Naive thymus-derived CD8-positive, alpha-beta T cell (primary cell): ENCODE data around the gene STYXL1. TPM values are rescaled to one million over a fixed set of nuclear protein-coding genes. Genes with fewer than 3 reads are reported as not detected.
A peak's percentile ranks its signal among the peaks of the same experiment; 100 is the strongest.

Experiments used
- ATAC-seq, 2 donors: fragments of 150-1000 bp; cut with Tn5 transposase in 1 of 2; sonication (Bioruptor Pico), chemical (Tn5 transposase) in 1 of 2; 1 replicate in 1 of 2; 2 replicates in 1 of 2; pipeline ENCODE4 v1.10.0; 2021; ENCODE audit warnings: mild to moderate bottlenecking in 2 of 2, moderate library complexity in 2 of 2
- POLR2A ChIA-PET: fragments of 350-600 bp; sonication (Branson Sonifier 250); formaldehyde crosslinking; loops from one replicate; lab custom pipeline; 2021; ENCODE audit warnings: antibody characterized with exemption; lab: Charles Lee
- DNase-seq, 10 donors: peaks; one replicate each; pipeline versions ENCODE4 v3.0.0 to v3.0.0-alpha.2; 2020 to 2022
- H3K27ac Mint-ChIP-seq, 10 donors: one replicate each; pipeline ENCODE4 v1.8.0; 2020 to 2022; ENCODE audit warnings: mild to moderate bottlenecking in 10 of 10, mixed read lengths in 10 of 10, moderate library complexity in 4 of 10, inconsistent platforms in 1 of 10
- H3K27me3 Mint-ChIP-seq, 5 donors: one replicate each; pipeline ENCODE4 v1.8.0; 2021 to 2022; ENCODE audit warnings: mixed read lengths in 5 of 5
- H3K36me3 Mint-ChIP-seq, 3 donors: one replicate each; pipeline ENCODE4 v1.8.0; 2020 to 2022; ENCODE audit warnings: mixed read lengths in 3 of 3, mild to moderate bottlenecking in 2 of 3, inconsistent platforms in 1 of 3
- H3K4me1 Mint-ChIP-seq, 4 donors: one replicate each; pipeline ENCODE4 v1.8.0; 2021 to 2022; ENCODE audit warnings: mixed read lengths in 4 of 4
- H3K4me3 Mint-ChIP-seq, 10 donors: one replicate each; pipeline ENCODE4 v1.8.0; 2020 to 2022; ENCODE audit warnings: mild to moderate bottlenecking in 10 of 10, mixed read lengths in 10 of 10, moderate library complexity in 6 of 10, inconsistent platforms in 1 of 10
- H3K9me3 Mint-ChIP-seq, 9 donors: one replicate each; pipeline ENCODE4 v1.8.0; 2020 to 2022; ENCODE audit warnings: mixed read lengths in 9 of 9, mild to moderate bottlenecking in 3 of 9, inconsistent platforms in 1 of 9, moderate library complexity in 1 of 9
- polyA plus RNA-seq, 3 donors: library from polyadenylated mRNA; unstranded; fragments of 300-500 nt; fragmentation: Illumina TruSeq; gene quantifications; one replicate each; pipeline ENCODE4 v1.2.3, GENCODE V29; 2021
- total RNA-seq, 8 experiments: library from RNA in 2 of 8; stranded (reverse) in 2 of 8; gene quantifications; one replicate each; pipeline ENCODE4 v1.2.3 and lab custom pipeline; 2021 to 2026

STYXL1 gene
- total and polyA plus RNA-seq, 5 experiments from 2014 or later: 21.8 to 61.9 (median 52.7) TPM

- no peak for DNase-seq
- Mint-ChIP-seq H3K9me3 (peaks cover 0 to 11% (median 5%) of the 10 kb centered on the region in 9 donors), H3K36me3 (peaks cover 0 to 6% (median 0%) of the 10 kb centered on the region in 3 donors), H3K4me1 (peaks cover 0 to 6% (median 3%) of the 10 kb centered on the region in 4 donors), H3K4me3 (no peak overlapping the region), H3K27me3 (peaks cover 0 to 1% (median 1%) of the 10 kb centered on the region in 5 donors), H3K27ac (no peak overlapping the region)
- POLR2A ChIA-PET: interaction anchor here (0.6 kb wide), 1 partner anchor 10 kb away, joined by 3 read pairs; no protein-coding TSS in a partner anchor
- ATAC-seq: no peak
These were observed 27.2 kb upstream of the STYXL1 start for GRCh38 chr7:76074972-76075370.

GRCh38 chr7:76074306-76074971 is 26.6 kb upstream of the STYXL1 start:
- Mint-ChIP-seq H3K4me3 (no peak overlapping the region), H3K36me3 (peaks cover 0 to 6% (median 0%) of the 10 kb centered on the region in 3 donors), H3K27ac (no peak overlapping the region), H3K27me3 (peaks cover 0 to 1% (median 0%) of the 10 kb centered on the region in 5 donors), H3K4me1 (peaks cover 0 to 6% (median 2%) of the 10 kb centered on the region in 4 donors), H3K9me3 (peaks cover 0 to 11% (median 5%) of the 10 kb centered on the region in 9 donors)
- DNase-seq (no peak), ATAC-seq (no peak)
- POLR2A ChIA-PET: interaction anchor here (0.6 kb wide), 1 partner anchor 11 kb away, joined by 3 read pairs; no protein-coding TSS in a partner anchor

GRCh38 chr7:76073335-76073990 is 25.7 kb upstream of the STYXL1 start:
- ATAC-seq: no peak
- DNase-seq: no peak
- Mint-ChIP-seq H3K36me3 (peaks cover 0 to 6% (median 0%) of the 10 kb centered on the region in 3 donors), H3K27ac (no peak overlapping the region), H3K4me3 (no peak overlapping the region), H3K4me1 (peaks cover 0 to 6% (median 3%) of the 10 kb centered on the region in 4 donors), H3K27me3 (peaks cover 0 to 1% (median 0%) of the 10 kb centered on the region in 5 donors), H3K9me3 (peaks cover 0 to 11% (median 5%) of the 10 kb centered on the region in 9 donors)
- POLR2A ChIA-PET: no interaction called here

- DNase-seq: no peak
- POLR2A ChIA-PET: no interaction called here
- Mint-ChIP-seq H3K36me3 (peaks cover 0 to 6% (median 0%) of the 10 kb centered on the region in 3 donors), H3K27me3 (no peaks in the 10 kb centered on the region), H3K9me3 (peaks cover 0 to 11% (median 5%) of the 10 kb centered on the region in 9 donors), H3K27ac (no peak overlapping the region), H3K4me1 (peaks cover 0 to 5% (median 2%) of the 10 kb centered on the region in 4 donors), H3K4me3 (no peak overlapping the region)
- ATAC-seq: no peak
These were observed 24.7 kb upstream of the STYXL1 start for GRCh38 chr7:76072243-76073148.

- Mint-ChIP-seq H3K4me3 (no peak overlapping the region), H3K36me3 (peaks cover 0 to 10% (median 5%) of the 10 kb centered on the region in 3 donors), H3K27me3 (no peaks in the 10 kb centered on the region), H3K9me3 (peaks cover 0 to 11% (median 5%) of the 10 kb centered on the region in 9 donors), H3K4me1 (peaks cover 0 to 2% (median 0%) of the 10 kb centered on the region in 4 donors), H3K27ac (no peak overlapping the region)
- POLR2A ChIA-PET: no interaction called here
- no peak for DNase-seq
- no peak for ATAC-seq
These were observed 23.8 kb upstream of the STYXL1 start for GRCh38 chr7:76071316-76072242.

GRCh38 chr7:76069238-76069638 is 21.4 kb upstream of the STYXL1 start:
- Mint-ChIP-seq H3K9me3 (peaks cover 0 to 3% (median 0%) of the 10 kb centered on the region in 9 donors), H3K27me3 (no peaks in the 10 kb centered on the region), H3K4me3 (no peak overlapping the region), H3K36me3 (peaks cover 0 to 28% (median 20%) of the 10 kb centered on the region in 3 donors), H3K4me1 (peaks cover 0 to 2% (median 0%) of the 10 kb centered on the region in 4 donors), H3K27ac (peak overlapping the region in 2 of 10 donors; percentile 3 to 65)
- POLR2A ChIA-PET: interaction anchor here (1.2 kb wide), 1 partner anchor 21 kb away, joined by 3 read pairs; the partner anchor contains the start of genes MDH2 and STYXL1
- ATAC-seq: peak in 1 of 2 donors; percentile 30
- no peak for DNase-seq

GRCh38 chr7:76066716-76067503 is 19.1 kb upstream of the STYXL1 start:
- no peak for ATAC-seq
- DNase-seq: no peak
- POLR2A ChIA-PET: interaction anchor here (0.6 kb wide), 1 partner anchor 270 kb away, joined by 8 read pairs; no protein-coding TSS in a partner anchor
- H3K9me3 Mint-ChIP-seq: no peaks in the 10 kb centered on the region
- H3K36me3 Mint-ChIP-seq: peaks cover 0 to 51% (median 20%) of the 10 kb centered on the region in 3 donors
- H3K4me1 Mint-ChIP-seq: peaks cover 0 to 2% (median 0%) of the 10 kb centered on the region in 4 donors
- H3K27me3 Mint-ChIP-seq: no peaks in the 10 kb centered on the region
- H3K4me3 Mint-ChIP-seq: no peak overlapping the region
- peak overlapping the region in 1 of 10 donors; percentile 38 for H3K27ac Mint-ChIP-seq

- Mint-ChIP-seq H3K4me1 (peaks cover 0 to 2% (median 0%) of the 10 kb centered on the region in 4 donors), H3K27ac (peak overlapping the region in 1 of 10 donors; percentile 67), H3K9me3 (no peaks in the 10 kb centered on the region), H3K36me3 (peaks cover 0 to 68% (median 26%) of the 10 kb centered on the region in 3 donors), H3K4me3 (no peak overlapping the region), H3K27me3 (no peaks in the 10 kb centered on the region)
- ATAC-seq: no peak
- DNase-seq: no peak
- POLR2A ChIA-PET: no interaction called here
These were observed 17.3 kb upstream of the STYXL1 start for GRCh38 chr7:76065016-76065612.

GRCh38 chr7:76064208-76064970 is 16.6 kb upstream of the STYXL1 start:
- ATAC-seq (no peak), DNase-seq (no peak)
- H3K4me3 Mint-ChIP-seq: no peak overlapping the region
- no peaks in the 10 kb centered on the region for H3K27me3 Mint-ChIP-seq
- peaks cover 0 to 2% (median 0%) of the 10 kb centered on the region in 4 donors for H3K4me1 Mint-ChIP-seq
- POLR2A ChIA-PET: interaction anchor here (0.6 kb wide), 1 partner anchor 161 kb away, joined by 4 read pairs; no protein-coding TSS in a partner anchor
- peak overlapping the region in 1 of 10 donors; percentile 67 for H3K27ac Mint-ChIP-seq
- no peaks in the 10 kb centered on the region for H3K9me3 Mint-ChIP-seq
- peaks cover 0 to 75% (median 29%) of the 10 kb centered on the region in 3 donors for H3K36me3 Mint-ChIP-seq

- peak overlapping the region in 1 of 10 donors; percentile 52 for H3K27ac Mint-ChIP-seq
- POLR2A ChIA-PET: interaction anchor here (0.6 kb wide), 1 partner anchor 160 kb away, joined by 4 read pairs; no protein-coding TSS in a partner anchor
- DNase-seq: no peak
- no peaks in the 10 kb centered on the region for H3K9me3 Mint-ChIP-seq
- peaks cover 0 to 84% (median 29%) of the 10 kb centered on the region in 3 donors for H3K36me3 Mint-ChIP-seq
- no peak overlapping the region for H3K4me3 Mint-ChIP-seq
- H3K27me3 Mint-ChIP-seq: no peaks in the 10 kb centered on the region
- no peak for ATAC-seq
- H3K4me1 Mint-ChIP-seq: no peaks in the 10 kb centered on the region
These were observed 15.7 kb upstream of the STYXL1 start for GRCh38 chr7:76063525-76063924.
